Body of pancreas (tissue), 4 donors: ENCODE data around the gene EFCAB5. TPM values are rescaled to one million over a fixed set of nuclear protein-coding genes. Genes with fewer than 3 reads are reported as not detected.

Source experiments
- ATAC-seq: fragments of 150-250 bp; one replicate; pipeline ENCODE4 v1.9.1; 2016
- DNase-seq, 4 donors: peaks; one replicate each; pipeline ENCODE4 v3.0.0-alpha.2; 2019
- H3K27ac ChIP-seq, 4 donors: fragments of 200-600 bp; sonication (generic); 1 replicate in 3 of 4; 2 replicates in 1 of 4; pipeline versions ENCODE4 v1.5.1 to v1.6.1; 2016 to 2019; ENCODE audit warnings: mild to moderate bottlenecking in 1 of 4, mixed read lengths in 1 of 4, moderate library complexity in 1 of 4
- H3K27me3 ChIP-seq, 2 donors: fragments of 200-600 bp; sonication (generic); one replicate each; pipeline ENCODE4 v1.6.0; 2016; ENCODE audit warnings: mild to moderate bottlenecking in 1 of 2
- H3K36me3 ChIP-seq, 2 donors: fragments of 200-600 bp; sonication (generic); replicated peaks in 1 of 2; 2 replicates each; pipeline ENCODE4 v1.5.1; 2016; ENCODE audit warnings: low read depth in 2 of 2; ENCODE audit not compliant: insufficient read depth in 1 of 2
- H3K4me1 ChIP-seq: fragments of 200-600 bp; sonication (generic); one replicate; pipeline ENCODE4 v1.6.0; 2016
- H3K4me3 ChIP-seq, 2 donors: fragments of 200-600 bp; sonication (generic); 1 replicate in 1 of 2; 2 replicates in 1 of 2; pipeline ENCODE4 v1.5.1; 2016 to 2019
- H3K9me3 ChIP-seq, 3 donors: fragments of 200-600 bp; sonication (generic); 1 replicate in 2 of 3; 2 replicates in 1 of 3; pipeline ENCODE4 v1.5.1; 2016
- CTCF ChIP-seq, 7 experiments: fragments of 450-650 bp in 4 of 7; fragments of 200-600 bp in 3 of 7; sonication (generic) in 3 of 7; IDR thresholded peaks; one replicate each; pipeline ENCODE4 v1.5.1; 2016 to 2019; ENCODE audit warnings: antibody characterized with exemption in 7 of 7
- POLR2A ChIP-seq, 3 donors: fragments of 450-650 bp; IDR thresholded peaks; one replicate each; pipeline ENCODE4 v1.6.1; 2016; ENCODE audit warnings: antibody characterized with exemption in 3 of 3, mild to moderate bottlenecking in 2 of 3
- WGBS, 2 donors: methylation state at CpG; one replicate each; pipeline ENCODE4 v1.1.5; 2017; 5-methylcytosine and 5-hydroxymethylcytosine counted together
- intact Hi-C: fragments of 100-400 bp; cut with DNase I; formaldehyde crosslinking; loops from one replicate; pipeline ENCODE4 v1.15.1; 2023
- total RNA-seq, 2 donors: library from RNA; depleted of rRNA; stranded (reverse); fragments of >200 nt; gene quantifications; one replicate each; pipeline ENCODE4 v1.1.0, GENCODE V29; 2016

EFCAB5 gene
- total RNA-seq, 2 donors from 2014 or later: under 0.01 TPM; not detected in 1

GRCh38 chr17:30103921-30104320 is 162.5 kb downstream of the EFCAB5 start:
- H3K4me3 ChIP-seq: no peak overlapping the region
- DNase-seq (no peak), ATAC-seq (no peak)
- TF ChIP-seq POLR2A (IDR thresholded peaks at IDR 0.05) (no peak), CTCF (IDR thresholded peaks at IDR 0.05) (no peak)
- no peak overlapping the region for H3K27ac ChIP-seq
- H3K27me3 ChIP-seq: no peaks in the 10 kb centered on the region
- 62 to 65% methylated on average over 1 of the region's 1 CpG for WGBS, 2 donors
- H3K4me1 ChIP-seq: no peaks in the 10 kb centered on the region
- intact Hi-C loops: loop anchor here (10.0 kb wide), 1 partner anchor 231 kb away; the partner anchor contains the start of gene TMIGD1
- no peaks in the 10 kb centered on the region for H3K36me3 ChIP-seq
- no peaks in the 10 kb centered on the region for H3K9me3 ChIP-seq

- H3K27me3 ChIP-seq: no peaks in the 10 kb centered on the region
- no peaks in the 10 kb centered on the region for H3K4me1 ChIP-seq
- 19 to 21% methylated on average over 29 of the region's 29 CpGs for WGBS, 2 donors
- ATAC-seq (peak; percentile 91), DNase-seq (peak; percentile 73 to 88 (median 80))
- no peaks in the 10 kb centered on the region for H3K36me3 ChIP-seq
- H3K4me3 ChIP-seq: no peak overlapping the region
- intact Hi-C loops: loop anchor here (10.0 kb wide), 1 partner anchor 230 kb away; the partner anchor contains the start of gene TMIGD1
- H3K9me3 ChIP-seq: no peaks in the 10 kb centered on the region
- H3K27ac ChIP-seq: peak overlapping the region in 1 of 4 donors; percentile 58
- peak in 1 of 3 donors; percentile 11 for TF ChIP-seq POLR2A (IDR thresholded peaks at IDR 0.05)
- peak; percentile 70 to 89 (median 79) for TF ChIP-seq CTCF (IDR thresholded peaks at IDR 0.05)
Observed at GRCh38 chr17:30104575-30105339, 163.3 kb downstream of the EFCAB5 start.

GRCh38 chr17:30112794-30113193 is 171.4 kb downstream of the EFCAB5 start:
- DNase-seq: no peak
- intact Hi-C loops: no loop called here
- ATAC-seq: no peak
- H3K27me3 ChIP-seq: no peaks in the 10 kb centered on the region
- TF ChIP-seq POLR2A (IDR thresholded peaks at IDR 0.05): no peak
- no peak for TF ChIP-seq CTCF (IDR thresholded peaks at IDR 0.05)
- H3K9me3 ChIP-seq: no peaks in the 10 kb centered on the region
- H3K27ac ChIP-seq: no peak overlapping the region
- peaks cover 3% of the 10 kb centered on the region for H3K4me1 ChIP-seq
- no peak overlapping the region for H3K4me3 ChIP-seq
- H3K36me3 ChIP-seq: no peaks in the 10 kb centered on the region

- no peak for ATAC-seq
- intact Hi-C loops: no loop called here
- TF ChIP-seq CTCF (IDR thresholded peaks at IDR 0.05) (no peak), POLR2A (IDR thresholded peaks at IDR 0.05) (no peak)
Observed at GRCh38 chr17:30113213-30113612, 171.8 kb downstream of the EFCAB5 start.

GRCh38 chr17:30116345-30116660 is 174.9 kb downstream of the EFCAB5 start:
- peak overlapping the region; percentile 37 to 39 for H3K4me3 ChIP-seq
- no peaks in the 10 kb centered on the region for H3K27me3 ChIP-seq
- peak overlapping the region; percentile 68 to 94 (median 90) for H3K27ac ChIP-seq
- WGBS, 2 donors: 7 to 13% methylated on average over 10 of the region's 10 CpGs
- no peak for TF ChIP-seq CTCF (IDR thresholded peaks at IDR 0.05)
- TF ChIP-seq POLR2A (IDR thresholded peaks at IDR 0.05): no peak
- DNase-seq (no peak), ATAC-seq (peak; percentile 15)
- H3K36me3 ChIP-seq: peaks cover 0 to 7% of the 10 kb centered on the region in 2 donors
- peaks cover 21% of the 10 kb centered on the region for H3K4me1 ChIP-seq
- no peaks in the 10 kb centered on the region for H3K9me3 ChIP-seq
- intact Hi-C loops: no loop called here

More at GRCh38 chr17:30113213-30113612, 171.8 kb downstream of the EFCAB5 start:
- no peaks in the 10 kb centered on the region for H3K27me3 ChIP-seq
- H3K4me3 ChIP-seq: no peak overlapping the region
- H3K9me3 ChIP-seq: no peaks in the 10 kb centered on the region
- no peaks in the 10 kb centered on the region for H3K36me3 ChIP-seq
- peaks cover 7% of the 10 kb centered on the region for H3K4me1 ChIP-seq
- DNase-seq: no peak
- H3K27ac ChIP-seq: no peak overlapping the region
